GM21717 (cell line): ENCODE data around the gene KRTAP5-4.
A peak's percentile ranks its signal among the peaks of the same experiment; 100 is the strongest.

Experiments
- ATAC-seq: cut with Tn5 transposase; IDR thresholded peaks from one replicate; pipeline ENCODE4 v1.9.1; 2021; ENCODE audit warnings: mild to moderate bottlenecking, moderate library complexity; ENCODE audit not compliant: unreplicated experiment

KRTAP5-4 gene

GRCh38 chr11:1574238-1574932 lies 47.6 kb downstream of the KRTAP5-4 start:
- ATAC-seq: peak; percentile 46

GRCh38 chr11:1573903-1574237 lies 48.1 kb downstream of the KRTAP5-4 start:
- no peak for ATAC-seq

- no peak for ATAC-seq
Observed at GRCh38 chr11:1573077-1573902, 48.6 kb downstream of the KRTAP5-4 start.

GRCh38 chr11:1572197-1573076 lies 49.5 kb downstream of the KRTAP5-4 start, which contains the start of gene DUSP8:
Gene DUSP8, minus strand, starts transcription at chr11:1572271. Its CDS starts 6,445 bp downstream, at chr11:1565826.
- no peak for ATAC-seq

- no peak for ATAC-seq
Observed at GRCh38 chr11:1571760-1572196, 50.2 kb downstream of the KRTAP5-4 start.
